ENCODE measurements around the gene VCAM1. TPM values are rescaled to one million over a fixed set of nuclear protein-coding genes. Genes with fewer than 3 reads are reported as not detected.

VCAM1 gene, protein sequence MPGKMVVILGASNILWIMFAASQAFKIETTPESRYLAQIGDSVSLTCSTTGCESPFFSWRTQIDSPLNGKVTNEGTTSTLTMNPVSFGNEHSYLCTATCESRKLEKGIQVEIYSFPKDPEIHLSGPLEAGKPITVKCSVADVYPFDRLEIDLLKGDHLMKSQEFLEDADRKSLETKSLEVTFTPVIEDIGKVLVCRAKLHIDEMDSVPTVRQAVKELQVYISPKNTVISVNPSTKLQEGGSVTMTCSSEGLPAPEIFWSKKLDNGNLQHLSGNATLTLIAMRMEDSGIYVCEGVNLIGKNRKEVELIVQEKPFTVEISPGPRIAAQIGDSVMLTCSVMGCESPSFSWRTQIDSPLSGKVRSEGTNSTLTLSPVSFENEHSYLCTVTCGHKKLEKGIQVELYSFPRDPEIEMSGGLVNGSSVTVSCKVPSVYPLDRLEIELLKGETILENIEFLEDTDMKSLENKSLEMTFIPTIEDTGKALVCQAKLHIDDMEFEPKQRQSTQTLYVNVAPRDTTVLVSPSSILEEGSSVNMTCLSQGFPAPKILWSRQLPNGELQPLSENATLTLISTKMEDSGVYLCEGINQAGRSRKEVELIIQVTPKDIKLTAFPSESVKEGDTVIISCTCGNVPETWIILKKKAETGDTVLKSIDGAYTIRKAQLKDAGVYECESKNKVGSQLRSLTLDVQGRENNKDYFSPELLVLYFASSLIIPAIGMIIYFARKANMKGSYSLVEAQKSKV
- total RNA-seq = 1 to 10 TPM in 1 of 2 experiments, under 1 TPM in 1; 0.83 to 1.1 TPM

DNA sequence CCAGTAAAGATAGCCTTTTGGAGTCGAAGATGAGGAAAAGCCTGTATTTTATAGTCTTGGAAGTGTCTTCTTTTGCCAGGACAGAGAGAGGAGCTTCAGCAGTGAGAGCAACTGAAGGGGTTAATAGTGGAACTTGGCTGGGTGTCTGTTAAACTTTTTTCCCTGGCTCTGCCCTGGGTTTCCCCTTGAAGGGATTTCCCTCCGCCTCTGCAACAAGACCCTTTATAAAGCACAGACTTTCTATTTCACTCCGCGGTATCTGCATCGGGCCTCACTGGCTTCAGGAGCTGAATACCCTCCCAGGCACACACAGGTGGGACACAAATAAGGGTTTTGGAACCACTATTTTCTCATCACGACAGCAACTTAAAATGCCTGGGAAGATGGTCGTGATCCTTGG, at the start of gene VCAM1:
Gene VCAM1, plus strand, starts transcription at position 253 of the 400 bp plus-strand sequence. Its CDS starts 119 bp downstream, at position 372.
- TF ChIP-seq, protein P1, sequence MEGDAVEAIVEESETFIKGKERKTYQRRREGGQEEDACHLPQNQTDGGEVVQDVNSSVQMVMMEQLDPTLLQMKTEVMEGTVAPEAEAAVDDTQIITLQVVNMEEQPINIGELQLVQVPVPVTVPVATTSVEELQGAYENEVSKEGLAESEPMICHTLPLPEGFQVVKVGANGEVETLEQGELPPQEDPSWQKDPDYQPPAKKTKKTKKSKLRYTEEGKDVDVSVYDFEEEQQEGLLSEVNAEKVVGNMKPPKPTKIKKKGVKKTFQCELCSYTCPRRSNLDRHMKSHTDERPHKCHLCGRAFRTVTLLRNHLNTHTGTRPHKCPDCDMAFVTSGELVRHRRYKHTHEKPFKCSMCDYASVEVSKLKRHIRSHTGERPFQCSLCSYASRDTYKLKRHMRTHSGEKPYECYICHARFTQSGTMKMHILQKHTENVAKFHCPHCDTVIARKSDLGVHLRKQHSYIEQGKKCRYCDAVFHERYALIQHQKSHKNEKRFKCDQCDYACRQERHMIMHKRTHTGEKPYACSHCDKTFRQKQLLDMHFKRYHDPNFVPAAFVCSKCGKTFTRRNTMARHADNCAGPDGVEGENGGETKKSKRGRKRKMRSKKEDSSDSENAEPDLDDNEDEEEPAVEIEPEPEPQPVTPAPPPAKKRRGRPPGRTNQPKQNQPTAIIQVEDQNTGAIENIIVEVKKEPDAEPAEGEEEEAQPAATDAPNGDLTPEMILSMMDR (IDR thresholded peaks at IDR 0.05) = no peak
- Mint-ChIP-seq H3K4me1 (ENCODE audit: low read depth) (peaks cover 13% of the 10 kb centered on the region), H3K9me3 (no peaks in the 10 kb centered on the region), H3K36me3 (ENCODE audit: low read depth) (no peaks in the 10 kb centered on the region), H3K27ac (no peak within 1 kb of the TSS), H3K4me3 (peak within 1 kb of the TSS; percentile 8), H3K27me3 (peaks cover 11% of the 10 kb centered on the region)
- ChIA-PET CTCF (interaction anchor here (1.3 to 1.8 kb wide), 2 partner anchors 10 to 24 kb away, joined by 4 read pairs; no protein-coding TSS in a partner anchor), POLR2A (no interaction called here)
- DNase-seq = peak; percentile 33
- ATAC-seq = peak; percentile 35
- intact Hi-C loops (cut with micrococcal nuclease) = no loop called here

DNA sequence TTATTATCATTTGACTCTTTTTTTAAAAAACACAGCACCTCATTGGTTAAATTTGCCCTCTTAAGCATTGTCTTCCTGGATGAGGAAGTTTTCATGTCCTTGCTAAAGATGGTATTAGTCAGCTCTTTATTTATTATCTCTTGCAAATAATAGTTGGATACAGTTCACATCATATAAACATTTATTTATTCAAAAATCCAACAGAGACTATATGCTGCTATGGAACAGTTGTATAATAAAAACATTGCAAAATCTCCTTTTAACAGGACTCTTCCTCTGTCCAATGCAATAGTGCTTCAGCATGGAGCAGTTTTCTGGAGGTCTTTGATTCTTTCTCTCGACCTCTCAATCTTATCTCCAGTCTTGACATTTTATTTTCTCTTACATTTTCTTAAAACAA, 49.5 kb upstream of the VCAM1 start:
- ATAC-seq (no peak), DNase-seq (no peak)
- ChIA-PET CTCF (no interaction called here), POLR2A (interaction anchor here (0.6 kb wide), 1 partner anchor 159 kb away, joined by 3 read pairs; no protein-coding TSS in a partner anchor)
- Mint-ChIP-seq H3K9me3 (peaks cover 5% of the 10 kb centered on the region), H3K27ac (no peak overlapping the region), H3K4me3 (no peak overlapping the region), H3K27me3 (peaks cover 4% of the 10 kb centered on the region), H3K4me1 (ENCODE audit: low read depth) (no peaks in the 10 kb centered on the region), H3K36me3 (ENCODE audit: low read depth) (no peaks in the 10 kb centered on the region)
- intact Hi-C loops (cut with micrococcal nuclease) = no loop called here
- TF ChIP-seq, protein P1 (IDR thresholded peaks at IDR 0.05) = no peak

DNA sequence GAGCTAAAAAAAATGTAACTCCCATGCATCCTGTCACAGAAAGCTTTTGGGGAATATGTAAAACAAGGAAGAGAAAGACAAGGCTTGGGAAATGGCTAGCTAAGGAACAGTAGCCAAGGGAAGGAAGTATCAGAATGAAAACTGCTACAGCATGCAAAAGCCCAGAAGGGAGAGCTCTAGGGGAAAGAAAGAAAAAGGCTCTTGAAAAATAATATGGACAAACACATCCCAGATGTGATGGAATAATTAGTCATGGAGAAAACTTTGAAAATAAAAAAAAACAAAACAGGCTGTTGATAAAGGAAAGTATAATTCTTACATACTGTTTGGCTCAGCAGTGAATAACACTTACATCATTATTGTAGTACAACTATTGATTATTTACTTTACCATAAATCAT, 47.9 kb upstream of the VCAM1 start:
- intact Hi-C loops (cut with micrococcal nuclease) = no loop called here
- H3K27me3 Mint-ChIP-seq = peaks cover 4% of the 10 kb centered on the region
- peaks cover 8% of the 10 kb centered on the region for H3K9me3 Mint-ChIP-seq

DNA sequence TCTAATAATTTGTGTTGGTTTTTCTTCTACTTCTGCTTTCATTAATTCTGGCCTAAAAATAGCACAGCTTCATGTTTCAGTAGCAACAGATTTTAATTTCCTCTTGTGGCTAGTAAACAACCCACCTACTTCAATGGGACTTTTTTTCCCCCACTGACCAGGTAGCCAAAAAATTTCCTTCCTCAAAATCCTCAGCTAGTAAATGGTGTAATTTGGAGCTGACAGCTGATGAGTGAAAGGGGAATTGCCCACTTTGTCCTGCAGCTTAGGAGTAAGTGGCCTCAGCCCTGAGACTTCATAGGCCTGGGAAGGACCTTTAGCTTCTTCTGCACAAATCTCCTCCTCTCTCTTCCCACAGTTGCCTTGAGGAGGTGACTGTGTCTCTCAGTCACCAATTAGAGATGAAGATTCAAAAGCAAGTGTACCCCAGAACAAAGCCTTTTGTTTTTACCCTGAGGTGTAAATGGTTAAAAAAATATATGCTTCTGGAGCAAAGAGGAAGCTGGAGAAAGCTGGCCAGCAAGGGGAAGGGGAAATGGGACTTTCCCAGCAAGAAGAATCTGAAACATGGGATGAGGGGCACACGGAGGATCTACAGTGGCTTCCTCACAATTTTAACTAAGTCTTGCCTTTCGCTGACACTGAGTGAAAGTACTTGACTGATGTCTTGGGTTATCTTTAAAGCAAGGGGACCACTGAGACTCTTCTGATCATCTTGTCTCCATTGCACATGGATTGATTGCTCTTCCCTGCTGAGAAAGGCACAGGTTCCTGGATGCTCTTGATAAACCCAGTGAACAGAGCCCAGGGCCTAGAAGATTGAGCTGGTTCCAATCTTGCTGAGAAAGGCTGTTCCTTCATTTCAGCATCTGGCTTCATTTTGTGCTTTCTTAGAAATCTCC, 35.8 kb upstream of the VCAM1 start:
- TF ChIP-seq, protein P1 (IDR thresholded peaks at IDR 0.05) = no peak
- intact Hi-C loops (cut with micrococcal nuclease) = no loop called here
- H3K27me3 Mint-ChIP-seq = peaks cover 2% of the 10 kb centered on the region
- CTCF ChIA-PET = interaction anchor here (1.4 kb wide), 1 partner anchor 12 kb away, joined by 4 read pairs; no protein-coding TSS in a partner anchor
- no peak overlapping the region for H3K4me3 Mint-ChIP-seq
- no peak overlapping the region for H3K27ac Mint-ChIP-seq
- no peaks in the 10 kb centered on the region for H3K36me3 Mint-ChIP-seq (ENCODE audit: low read depth)
- POLR2A ChIA-PET = no interaction called here
- no peaks in the 10 kb centered on the region for H3K4me1 Mint-ChIP-seq (ENCODE audit: low read depth)
- ATAC-seq (no peak), DNase-seq (no peak)
- peaks cover 7% of the 10 kb centered on the region for H3K9me3 Mint-ChIP-seq

More for the DNA sequence above, 47.9 kb upstream of the VCAM1 start:
- ChIA-PET CTCF (interaction anchor here (1.4 kb wide), 1 partner anchor 12 kb away, joined by 4 read pairs; no protein-coding TSS in a partner anchor), POLR2A (no interaction called here)
- Mint-ChIP-seq H3K36me3 (ENCODE audit: low read depth) (no peaks in the 10 kb centered on the region), H3K4me3 (no peak overlapping the region), H3K4me1 (ENCODE audit: low read depth) (no peaks in the 10 kb centered on the region), H3K27ac (no peak overlapping the region)
- TF ChIP-seq, protein P1 (IDR thresholded peaks at IDR 0.05) = no peak
- DNase-seq (no peak), ATAC-seq (no peak)

All from activated CD8-positive, alpha-beta T cell treated with anti-CD3 and anti-CD28 coated beads for 36 hours (primary cell).